Measurements from ENCODE around the gene HOXD12. TPM values are rescaled to one million over a fixed set of nuclear protein-coding genes. Genes with fewer than 3 reads are reported as not detected.
A peak's percentile ranks its signal among the peaks of the same experiment; 100 is the strongest.

The HOXD12 gene
- total RNA-seq, 3 donors from 2014 or later (not counting 1 experiment from before 2014, with no cell fraction given), result not detected

GRCh38 chr2:176109192-176109901 is 9.8 kb downstream of the HOXD12 start:
- no peak overlapping the region for H3K27ac Mint-ChIP-seq
- Histone ChIP-seq H3K27me3 (ENCODE audit: control insufficient read depth, insufficient read depth, low read length) (peaks cover 75% of the 10 kb centered on the region), H3K4me1 (ENCODE audit: control insufficient read depth, insufficient read depth, low read length) (peaks cover 3% of the 10 kb centered on the region), H3K9me3 (ENCODE audit: control insufficient read depth, insufficient read depth, low read length) (peaks cover 3% of the 10 kb centered on the region), H3K27ac (ENCODE audit: low read length) (no peak overlapping the region), H3K4me3 (ENCODE audit: low read length) (no peak overlapping the region), H3K36me3 (ENCODE audit: control insufficient read depth, insufficient read depth, low read length) (no peaks in the 10 kb centered on the region)
- intact Hi-C loops (cut with micrococcal nuclease), result no loop called here
- H3K27me3 Mint-ChIP-seq (ENCODE audit: low read depth in 2 of 2), result peaks cover 76 to 80% of the 10 kb centered on the region in 2 donors
- ATAC-seq (no peak), DNase-seq (no peak)
- H3K36me3 Mint-ChIP-seq, result peaks cover 8% of the 10 kb centered on the region
- H3K4me1 Mint-ChIP-seq, result peaks cover 0 to 26% of the 10 kb centered on the region in 2 donors
- 8% methylated on average over 23 of the region's 26 CpGs for whole genome bisulfite sequencing (ENCODE audit: insufficient coverage)
- H3K4me3 Mint-ChIP-seq, result peak overlapping the region; percentile 3
- TF ChIP-seq, protein P1, sequence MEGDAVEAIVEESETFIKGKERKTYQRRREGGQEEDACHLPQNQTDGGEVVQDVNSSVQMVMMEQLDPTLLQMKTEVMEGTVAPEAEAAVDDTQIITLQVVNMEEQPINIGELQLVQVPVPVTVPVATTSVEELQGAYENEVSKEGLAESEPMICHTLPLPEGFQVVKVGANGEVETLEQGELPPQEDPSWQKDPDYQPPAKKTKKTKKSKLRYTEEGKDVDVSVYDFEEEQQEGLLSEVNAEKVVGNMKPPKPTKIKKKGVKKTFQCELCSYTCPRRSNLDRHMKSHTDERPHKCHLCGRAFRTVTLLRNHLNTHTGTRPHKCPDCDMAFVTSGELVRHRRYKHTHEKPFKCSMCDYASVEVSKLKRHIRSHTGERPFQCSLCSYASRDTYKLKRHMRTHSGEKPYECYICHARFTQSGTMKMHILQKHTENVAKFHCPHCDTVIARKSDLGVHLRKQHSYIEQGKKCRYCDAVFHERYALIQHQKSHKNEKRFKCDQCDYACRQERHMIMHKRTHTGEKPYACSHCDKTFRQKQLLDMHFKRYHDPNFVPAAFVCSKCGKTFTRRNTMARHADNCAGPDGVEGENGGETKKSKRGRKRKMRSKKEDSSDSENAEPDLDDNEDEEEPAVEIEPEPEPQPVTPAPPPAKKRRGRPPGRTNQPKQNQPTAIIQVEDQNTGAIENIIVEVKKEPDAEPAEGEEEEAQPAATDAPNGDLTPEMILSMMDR (IDR thresholded peaks at IDR 0.05), result no peak
- H3K9me3 Mint-ChIP-seq, result no peaks in the 10 kb centered on the region

- intact Hi-C loops (cut with micrococcal nuclease), result loop anchor here (5.0 kb wide), 1 partner anchor 33 kb away; no protein-coding TSS in a partner anchor
- no peak for ATAC-seq
- Histone ChIP-seq H3K27ac (ENCODE audit: low read length) (no peak overlapping the region), H3K9me3 (ENCODE audit: control insufficient read depth, insufficient read depth, low read length) (peaks cover 3% of the 10 kb centered on the region), H3K4me3 (ENCODE audit: low read length) (no peak overlapping the region), H3K4me1 (ENCODE audit: control insufficient read depth, insufficient read depth, low read length) (peaks cover 3% of the 10 kb centered on the region), H3K36me3 (ENCODE audit: control insufficient read depth, insufficient read depth, low read length) (no peaks in the 10 kb centered on the region), H3K27me3 (ENCODE audit: control insufficient read depth, insufficient read depth, low read length) (peaks cover 75% of the 10 kb centered on the region)
- Mint-ChIP-seq H3K4me3 (no peak overlapping the region), H3K9me3 (no peaks in the 10 kb centered on the region), H3K27ac (no peak overlapping the region), H3K4me1 (peaks cover 0 to 21% of the 10 kb centered on the region in 2 donors), H3K27me3 (ENCODE audit: low read depth in 2 of 2) (peaks cover 71 to 78% of the 10 kb centered on the region in 2 donors), H3K36me3 (peaks cover 8% of the 10 kb centered on the region)
- 18% methylated on average over 4 of the region's 4 CpGs for WGBS (ENCODE audit: insufficient coverage)
- DNase-seq, result no peak
- TF ChIP-seq, protein P1 (IDR thresholded peaks at IDR 0.05), result no peak
Measured at GRCh38 chr2:176109946-176110345, 10.4 kb downstream of the HOXD12 start.

DNA sequence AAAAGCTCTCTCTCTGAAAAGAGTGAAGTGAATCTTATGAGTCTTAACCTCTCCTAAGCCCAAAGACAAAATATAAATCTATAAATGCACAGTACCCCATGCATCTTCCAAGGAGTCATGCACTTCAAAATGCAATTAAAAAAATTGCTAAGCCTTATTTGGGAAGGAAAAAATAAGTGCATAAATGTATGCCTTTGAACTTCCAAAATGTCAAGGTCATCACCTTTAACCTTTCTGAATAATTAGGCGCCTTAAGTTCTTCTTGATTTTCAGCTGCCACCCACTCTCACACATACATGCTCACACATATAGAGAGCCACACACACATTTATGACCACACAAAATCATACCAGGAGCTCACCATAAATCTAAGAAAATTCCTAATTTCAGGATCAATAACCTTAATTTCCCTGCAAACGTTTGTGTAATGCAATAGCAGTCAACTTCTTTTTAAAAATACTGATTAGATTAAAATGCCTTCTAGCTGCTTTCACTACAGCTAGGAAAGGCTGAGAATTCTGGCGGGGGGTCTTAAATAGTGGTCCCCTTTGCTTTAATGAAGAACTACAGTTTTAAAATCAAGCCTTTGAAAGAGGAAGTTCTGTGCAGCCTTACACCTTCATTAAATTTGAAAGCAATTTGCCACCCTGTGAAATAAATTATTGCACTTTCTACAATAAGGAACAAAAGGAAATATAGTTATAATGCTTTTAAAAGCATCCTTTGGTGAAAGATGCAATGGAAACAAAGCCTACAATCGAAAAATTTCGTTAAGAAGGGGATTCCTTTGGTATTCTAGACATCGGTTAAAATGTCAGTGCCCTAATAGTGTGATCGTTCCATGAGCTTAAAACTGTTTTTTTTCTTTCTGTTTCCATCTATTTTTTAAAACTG is 11.1 kb downstream of the HOXD12 start:
- no peak overlapping the region for H3K27ac Mint-ChIP-seq
- peaks cover 3% of the 10 kb centered on the region for H3K9me3 ChIP-seq (ENCODE audit: control insufficient read depth, insufficient read depth, low read length)
- H3K36me3 ChIP-seq (ENCODE audit: control insufficient read depth, insufficient read depth, low read length), result no peaks in the 10 kb centered on the region
- 23% methylated on average over 7 of the region's 7 CpGs for WGBS (ENCODE audit: insufficient coverage)
- H3K4me1 ChIP-seq (ENCODE audit: control insufficient read depth, insufficient read depth, low read length), result peaks cover 3% of the 10 kb centered on the region
- no peaks in the 10 kb centered on the region for H3K9me3 Mint-ChIP-seq
- peaks cover 75% of the 10 kb centered on the region for H3K27me3 ChIP-seq (ENCODE audit: control insufficient read depth, insufficient read depth, low read length)
- H3K4me1 Mint-ChIP-seq, result peaks cover 0 to 14% of the 10 kb centered on the region in 2 donors
- DNase-seq (no peak), ATAC-seq (no peak)
- peaks cover 8% of the 10 kb centered on the region for H3K36me3 Mint-ChIP-seq
- H3K27ac ChIP-seq (ENCODE audit: low read length), result no peak overlapping the region
- H3K27me3 Mint-ChIP-seq (ENCODE audit: low read depth in 2 of 2), result peaks cover 68 to 71% of the 10 kb centered on the region in 2 donors
- intact Hi-C loops (cut with micrococcal nuclease), result loop anchor here (5.0 kb wide), 1 partner anchor 33 kb away; no protein-coding TSS in a partner anchor
- peak overlapping the region; percentile 9 for H3K4me3 Mint-ChIP-seq
- TF ChIP-seq, protein P1 (IDR thresholded peaks at IDR 0.05), result no peak
- H3K4me3 ChIP-seq (ENCODE audit: low read length), result no peak overlapping the region
